ENCODE data around the gene SBK3.
A peak's percentile ranks its signal among the peaks of the same experiment; 100 is the strongest.

SBK3 gene

DNA sequence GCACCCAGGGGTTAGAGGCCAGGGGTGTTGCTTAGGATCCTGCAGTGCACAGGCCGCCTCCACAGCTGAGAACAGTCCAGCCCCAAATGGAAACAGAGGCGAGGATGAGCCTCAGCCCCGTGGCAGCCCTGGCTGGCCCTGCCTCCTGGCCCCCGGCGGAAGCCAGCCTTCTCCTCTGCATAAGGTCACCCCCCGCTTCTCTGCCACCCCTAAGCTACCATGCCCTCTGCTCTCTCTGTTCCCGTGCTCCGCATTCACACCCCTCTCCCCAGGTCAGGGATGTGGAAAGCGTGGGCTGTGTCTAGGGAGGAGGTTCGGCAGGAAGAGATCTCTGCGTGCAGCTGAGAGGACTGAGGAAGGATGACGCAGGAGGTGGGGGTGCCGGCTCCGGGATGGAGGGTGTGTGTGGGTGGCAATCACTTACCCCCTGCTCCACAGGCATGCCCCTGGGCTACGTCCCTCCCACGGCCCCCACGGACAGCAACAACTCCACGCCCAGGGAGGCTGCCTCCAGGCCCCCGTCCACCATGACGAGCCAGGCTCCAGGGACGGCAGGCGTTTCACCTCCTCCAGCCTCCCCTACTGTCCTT lies 51.1 kb downstream of the SBK3 start:
- H3K4me1 ChIP-seq (ENCODE audit: control insufficient read depth, insufficient read depth, low read length), result no peaks in the 10 kb centered on the region
- no peak overlapping the region for H3K4me3 ChIP-seq (ENCODE audit: low read depth, low read length)
- TF ChIP-seq ZNF560 (tag by site-specific recombination; IDR thresholded peaks at IDR 0.05; ENCODE audit: borderline replicate concordance), result no peak
- no peak for TF ChIP-seq SALL2 (tag by site-specific recombination; IDR thresholded peaks at IDR 0.05; ENCODE audit: borderline replicate concordance)
- TF ChIP-seq ZNF184 (tag by site-specific recombination; IDR thresholded peaks at IDR 0.05), result no peak
- TF ChIP-seq ZNF701 (tag by site-specific recombination; IDR thresholded peaks at IDR 0.05), result no peak
- no peak for TF ChIP-seq ZNF529 (tag by site-specific recombination; IDR thresholded peaks at IDR 0.05; ENCODE audit: insufficient replicate concordance)
- TF ChIP-seq ZFHX2 (tag by site-specific recombination; conservative IDR thresholded peaks at IDR 0.05), result peak; percentile 95
- TF ChIP-seq ZNF571 (tag by site-specific recombination; IDR thresholded peaks at IDR 0.05), result no peak
- peak; percentile 24; the same call in 1 of the 2 replicates for TF ChIP-seq GLIS2 (tag by site-specific recombination; IDR thresholded peaks at IDR 0.05)
- TF ChIP-seq, protein P1, sequence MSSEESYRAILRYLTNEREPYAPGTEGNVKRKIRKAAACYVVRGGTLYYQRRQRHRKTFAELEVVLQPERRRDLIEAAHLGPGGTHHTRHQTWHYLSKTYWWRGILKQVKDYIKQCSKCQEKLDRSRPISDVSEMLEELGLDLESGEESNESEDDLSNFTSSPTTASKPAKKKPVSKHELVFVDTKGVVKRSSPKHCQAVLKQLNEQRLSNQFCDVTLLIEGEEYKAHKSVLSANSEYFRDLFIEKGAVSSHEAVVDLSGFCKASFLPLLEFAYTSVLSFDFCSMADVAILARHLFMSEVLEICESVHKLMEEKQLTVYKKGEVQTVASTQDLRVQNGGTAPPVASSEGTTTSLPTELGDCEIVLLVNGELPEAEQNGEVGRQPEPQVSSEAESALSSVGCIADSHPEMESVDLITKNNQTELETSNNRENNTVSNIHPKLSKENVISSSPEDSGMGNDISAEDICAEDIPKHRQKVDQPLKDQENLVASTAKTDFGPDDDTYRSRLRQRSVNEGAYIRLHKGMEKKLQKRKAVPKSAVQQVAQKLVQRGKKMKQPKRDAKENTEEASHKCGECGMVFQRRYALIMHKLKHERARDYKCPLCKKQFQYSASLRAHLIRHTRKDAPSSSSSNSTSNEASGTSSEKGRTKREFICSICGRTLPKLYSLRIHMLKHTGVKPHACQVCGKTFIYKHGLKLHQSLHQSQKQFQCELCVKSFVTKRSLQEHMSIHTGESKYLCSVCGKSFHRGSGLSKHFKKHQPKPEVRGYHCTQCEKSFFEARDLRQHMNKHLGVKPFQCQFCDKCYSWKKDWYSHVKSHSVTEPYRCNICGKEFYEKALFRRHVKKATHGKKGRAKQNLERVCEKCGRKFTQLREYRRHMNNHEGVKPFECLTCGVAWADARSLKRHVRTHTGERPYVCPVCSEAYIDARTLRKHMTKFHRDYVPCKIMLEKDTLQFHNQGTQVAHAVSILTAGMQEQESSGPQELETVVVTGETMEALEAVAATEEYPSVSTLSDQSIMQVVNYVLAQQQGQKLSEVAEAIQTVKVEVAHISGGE (tag by site-specific recombination; conservative IDR thresholded peaks at IDR 0.05; ENCODE audit: low read depth), result no peak
- TF ChIP-seq PRDM1 (tag by site-specific recombination; IDR thresholded peaks at IDR 0.05), result no peak
- TF ChIP-seq, protein P2, sequence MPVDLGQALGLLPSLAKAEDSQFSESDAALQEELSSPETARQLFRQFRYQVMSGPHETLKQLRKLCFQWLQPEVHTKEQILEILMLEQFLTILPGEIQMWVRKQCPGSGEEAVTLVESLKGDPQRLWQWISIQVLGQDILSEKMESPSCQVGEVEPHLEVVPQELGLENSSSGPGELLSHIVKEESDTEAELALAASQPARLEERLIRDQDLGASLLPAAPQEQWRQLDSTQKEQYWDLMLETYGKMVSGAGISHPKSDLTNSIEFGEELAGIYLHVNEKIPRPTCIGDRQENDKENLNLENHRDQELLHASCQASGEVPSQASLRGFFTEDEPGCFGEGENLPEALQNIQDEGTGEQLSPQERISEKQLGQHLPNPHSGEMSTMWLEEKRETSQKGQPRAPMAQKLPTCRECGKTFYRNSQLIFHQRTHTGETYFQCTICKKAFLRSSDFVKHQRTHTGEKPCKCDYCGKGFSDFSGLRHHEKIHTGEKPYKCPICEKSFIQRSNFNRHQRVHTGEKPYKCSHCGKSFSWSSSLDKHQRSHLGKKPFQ (tag by site-specific recombination; IDR thresholded peaks at IDR 0.05), result no peak
- TF ChIP-seq ZNF155 (tag by site-specific recombination; IDR thresholded peaks at IDR 0.05), result no peak
- TF ChIP-seq EGR2 (tag by site-specific recombination; IDR thresholded peaks at IDR 0.05; ENCODE audit: low read depth), result peak; percentile 91
- no peak for TF ChIP-seq ZNF223 (tag by site-specific recombination; IDR thresholded peaks at IDR 0.05)
- TF ChIP-seq ZBTB17 (tag by site-specific recombination; IDR thresholded peaks at IDR 0.05), result peak; percentile 44
- TF ChIP-seq ZNF501 (tag by site-specific recombination; IDR thresholded peaks at IDR 0.05), result no peak
- TF ChIP-seq HOXC10 (CRISPR knock-in tag; IDR thresholded peaks at IDR 0.05), result no peak
- TF ChIP-seq GLI4 (tag by site-specific recombination; IDR thresholded peaks at IDR 0.05), result no peak
- CTCF ChIA-PET, result interaction anchor here (2.4 kb wide), 1 partner anchor 10 kb away, joined by 18 read pairs; no protein-coding TSS in a partner anchor
- H3K9me3 ChIP-seq (ENCODE audit: control insufficient read depth, insufficient read depth, low read depth, low read length), result no peaks in the 10 kb centered on the region
- POLR2A ChIA-PET, result interaction anchor here (1.2 kb wide), 1 partner anchor 138 kb away, joined by 4 read pairs; no protein-coding TSS in a partner anchor
- no peaks in the 10 kb centered on the region for H3K36me3 ChIP-seq (ENCODE audit: control insufficient read depth in 2 of 2, insufficient read depth in 1 of 2, low read length in 2 of 2)
- no peak overlapping the region for H3K27ac ChIP-seq (ENCODE audit: extremely low read depth, low read depth, low read length)

DNA sequence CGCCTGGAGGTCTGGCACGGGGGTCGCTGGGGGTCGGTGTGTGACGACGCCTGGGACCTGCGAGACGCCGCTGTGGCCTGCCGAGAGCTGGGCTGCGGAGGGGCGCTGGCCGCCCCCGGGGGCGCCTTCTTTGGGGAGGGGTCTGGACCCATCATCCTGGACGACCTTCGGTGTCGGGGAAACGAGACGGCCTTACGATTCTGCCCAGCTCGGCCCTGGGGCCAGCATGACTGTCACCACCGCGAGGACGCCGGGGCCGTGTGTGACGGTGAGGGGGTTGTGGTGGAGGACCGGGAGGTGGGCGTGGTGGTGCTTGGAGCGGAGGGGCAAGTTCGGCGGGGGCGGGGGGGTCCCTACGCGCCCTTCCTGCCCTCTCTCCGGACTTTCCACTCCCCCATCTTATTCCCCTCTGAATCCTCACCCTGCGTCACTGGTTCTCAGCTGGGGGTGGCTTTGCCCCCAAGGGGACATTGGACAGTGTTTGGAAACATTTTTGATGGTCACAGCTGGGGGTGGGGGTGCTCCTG lies 51.6 kb downstream of the SBK3 start:
- H3K4me3 ChIP-seq (ENCODE audit: low read depth, low read length), result no peak overlapping the region
- no peak overlapping the region for H3K27ac ChIP-seq (ENCODE audit: extremely low read depth, low read depth, low read length)
- ChIA-PET POLR2A (no interaction called here), CTCF (interaction anchor here (2.4 kb wide), 1 partner anchor 11 kb away, joined by 18 read pairs; no protein-coding TSS in a partner anchor)
- peak; percentile 50 for TF ChIP-seq ZIC2 (tag by site-specific recombination; IDR thresholded peaks at IDR 0.05)
- peak; percentile 12; the same call in 1 of the 2 replicates for TF ChIP-seq GLIS1 (tag by site-specific recombination; IDR thresholded peaks at IDR 0.05)
- no peak for TF ChIP-seq ZNF510 (tag by site-specific recombination; IDR thresholded peaks at IDR 0.05; ENCODE audit: insufficient replicate concordance)
- H3K36me3 ChIP-seq (ENCODE audit: control insufficient read depth in 2 of 2, insufficient read depth in 1 of 2, low read length in 2 of 2), result no peaks in the 10 kb centered on the region
- H3K4me1 ChIP-seq (ENCODE audit: control insufficient read depth, insufficient read depth, low read length), result no peaks in the 10 kb centered on the region
- no peaks in the 10 kb centered on the region for H3K9me3 ChIP-seq (ENCODE audit: control insufficient read depth, insufficient read depth, low read depth, low read length)
